ENCODE results near the gene CUX1.

GRCh38 chr7:102201576-102201975 is 384.1 kb downstream of the CUX1 start:
- TF ChIP-seq CTCF (IDR thresholded peaks at IDR 0.05) (no peak), POLR2A (IDR thresholded peaks at IDR 0.05) (no peak)

Data from breast epithelium (tissue), 3 donors.